ENCODE results near the gene ANGPTL8.

ANGPTL8 gene

DNA sequence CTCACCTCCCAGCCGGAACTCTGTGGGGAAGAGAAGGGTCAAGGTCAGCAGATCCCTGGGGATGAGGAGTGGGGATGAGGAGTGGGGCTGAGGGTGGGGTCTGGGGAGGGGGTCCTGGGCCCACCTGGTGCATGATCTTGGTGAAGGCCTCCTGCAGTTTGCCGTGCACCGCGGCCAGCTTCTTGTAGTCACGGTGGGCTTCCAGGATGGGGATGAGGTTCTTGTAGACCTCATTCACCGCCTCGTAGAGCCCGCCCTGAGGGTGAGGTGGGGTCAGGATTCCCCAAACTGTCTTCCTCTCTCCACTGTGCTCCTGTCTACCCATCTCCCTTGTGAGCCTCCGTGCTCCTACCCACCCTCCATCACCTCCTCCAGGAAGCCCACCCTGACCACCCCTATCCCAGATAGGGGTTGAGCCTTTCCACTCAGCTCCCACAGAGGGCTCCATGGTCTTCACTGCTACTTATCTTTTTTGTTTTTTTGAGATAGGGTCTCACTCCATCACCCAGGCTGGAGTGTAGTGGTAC, 35.3 kb upstream of the ANGPTL8 start:
- DNase-seq: no peak

DNA sequence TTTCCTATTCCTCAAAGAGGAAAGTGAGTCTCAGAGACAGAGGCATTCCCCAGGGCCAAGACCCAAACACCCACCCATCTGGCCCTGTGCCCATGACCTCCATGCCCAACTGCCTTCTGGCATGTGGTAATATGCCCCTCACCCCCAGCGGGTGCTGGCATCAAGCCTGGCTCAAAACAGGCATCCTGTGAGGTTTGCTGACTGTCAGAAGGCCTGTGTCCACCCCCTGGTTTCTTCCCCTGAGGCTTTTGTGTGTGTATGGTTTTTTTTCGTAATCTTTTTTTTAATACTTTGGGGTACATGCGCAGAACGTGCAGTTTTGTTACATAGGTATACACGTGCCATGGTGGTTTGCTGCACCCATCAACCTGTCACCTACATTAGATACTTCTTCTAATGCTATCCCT, 34.5 kb upstream of the ANGPTL8 start:
- DNase-seq: no peak

DNA sequence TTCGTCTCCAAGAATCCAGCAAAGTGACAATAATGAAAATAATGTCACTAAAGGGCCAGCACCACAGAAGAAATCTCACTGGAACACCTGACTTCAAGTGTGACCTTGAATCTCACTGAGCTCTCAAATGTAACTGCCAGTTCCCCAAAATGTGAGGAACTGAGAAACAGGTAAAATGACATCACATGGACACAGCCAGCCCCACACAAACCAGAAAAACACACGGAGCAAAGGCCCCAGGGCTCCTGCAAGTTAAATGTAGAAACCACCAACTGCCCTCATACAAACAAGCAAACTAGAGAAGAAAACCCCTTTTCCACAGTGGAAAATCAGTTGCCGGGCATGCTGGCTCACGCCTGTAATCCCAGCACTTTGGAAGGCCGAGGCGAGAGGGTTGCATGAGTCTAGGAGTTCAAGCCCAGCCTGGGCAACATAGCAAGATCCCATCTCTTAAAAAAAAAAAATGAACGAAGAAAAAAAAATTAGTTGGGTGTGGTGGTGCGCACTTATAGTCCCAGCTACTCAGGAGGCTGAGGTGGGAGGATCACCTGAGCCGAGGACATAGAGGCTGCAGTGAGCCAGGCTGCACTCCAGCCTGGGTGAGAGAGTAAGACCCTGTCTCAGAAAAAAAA, 33.4 kb upstream of the ANGPTL8 start:
- no peak for DNase-seq

DNA sequence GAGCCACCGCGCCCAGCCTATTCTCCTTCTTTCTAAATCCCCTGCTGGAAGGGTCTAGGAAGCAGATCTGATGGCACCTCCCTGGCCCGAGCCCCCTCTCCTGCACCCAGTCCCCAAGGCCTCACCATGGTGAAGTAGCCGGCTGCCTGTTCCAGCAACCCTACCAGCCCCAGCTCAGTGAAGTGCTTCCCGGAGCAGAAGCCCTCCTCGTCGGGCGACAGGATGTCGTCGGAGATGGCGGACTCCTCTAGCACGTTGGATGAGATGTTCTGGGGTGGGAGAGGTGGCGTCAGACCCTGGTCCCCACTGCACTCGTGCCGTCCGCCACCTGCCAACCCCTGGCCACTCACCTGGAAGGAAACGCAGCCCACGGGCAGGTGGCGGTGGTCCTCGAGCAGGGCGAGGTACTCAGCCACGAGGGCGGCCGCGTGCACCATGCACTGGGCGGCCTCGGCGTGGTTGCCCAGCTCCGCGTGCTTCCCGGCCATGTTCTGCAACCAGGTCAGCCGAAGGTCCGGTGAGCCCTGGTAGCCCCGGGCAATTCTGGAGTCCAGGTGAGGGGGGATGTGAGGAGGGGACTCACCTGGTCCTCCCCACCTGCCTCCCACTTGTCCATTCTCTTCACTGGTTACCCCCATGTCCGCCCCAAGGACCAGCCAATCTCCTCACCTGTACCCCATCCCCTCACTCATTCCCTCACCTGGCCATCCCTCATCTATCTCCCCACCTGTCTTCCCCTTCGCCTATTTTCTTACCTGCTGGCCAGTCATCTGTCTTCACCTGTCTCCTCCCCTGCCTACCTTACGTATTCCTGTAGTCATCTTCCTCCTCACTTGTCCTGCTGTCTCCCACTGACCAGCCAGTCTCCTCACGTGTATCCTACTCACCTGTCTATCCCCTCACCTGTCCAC, 30.6 kb upstream of the ANGPTL8 start:
- no peak for DNase-seq

DNA sequence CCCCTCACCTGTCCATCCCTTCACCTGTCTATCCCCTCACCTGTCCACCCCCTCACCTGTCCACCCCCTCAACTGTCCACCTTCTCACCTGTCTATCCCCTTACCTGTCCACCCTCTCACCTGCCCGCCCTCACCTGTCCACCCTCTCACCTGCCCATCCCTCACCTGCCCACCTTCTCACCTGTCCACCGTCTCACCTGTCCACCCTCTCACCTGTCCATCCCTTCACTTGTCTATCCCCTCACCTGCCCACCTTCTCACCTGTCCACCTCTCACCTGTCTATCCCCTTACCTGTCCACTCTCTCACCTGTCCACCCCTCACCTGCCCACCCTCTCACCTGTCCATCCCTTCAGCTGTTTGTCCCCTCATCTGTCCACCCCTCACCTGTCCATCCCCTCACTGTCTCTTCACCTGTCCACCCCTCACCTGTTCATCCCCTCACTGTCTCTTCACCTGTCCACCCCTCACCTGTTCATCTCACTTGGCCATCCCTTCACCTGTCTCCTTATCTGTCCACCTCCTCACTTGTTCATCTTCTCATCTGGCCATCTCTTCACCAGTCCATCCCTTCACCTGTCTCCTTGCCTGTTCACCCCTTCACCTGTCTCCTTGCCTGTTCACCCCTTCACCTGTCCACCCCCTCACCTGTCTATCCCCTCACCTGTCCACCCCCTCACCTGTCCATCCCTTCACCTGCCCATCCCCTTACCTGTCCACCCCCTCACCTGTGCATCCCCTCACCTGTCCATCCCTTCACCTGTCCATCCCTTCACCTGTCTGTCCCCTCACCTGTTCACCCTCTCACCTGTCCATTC, 29.4 kb upstream of the ANGPTL8 start:
- no peak for DNase-seq

DNA sequence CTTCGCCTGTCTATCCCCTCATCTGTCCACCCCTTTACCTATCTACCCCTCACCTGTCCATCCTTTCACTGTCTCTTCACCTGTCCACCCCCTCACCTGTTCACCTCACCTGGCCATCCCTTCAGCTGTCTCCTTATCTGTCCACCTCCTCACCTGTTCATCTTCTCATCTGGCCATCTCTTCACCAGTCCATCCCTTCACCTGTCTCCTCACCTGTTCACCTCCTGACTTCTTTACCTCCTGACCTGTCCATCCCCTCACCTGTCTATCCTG, 28.8 kb upstream of the ANGPTL8 start:
- DNase-seq: no peak

DNA sequence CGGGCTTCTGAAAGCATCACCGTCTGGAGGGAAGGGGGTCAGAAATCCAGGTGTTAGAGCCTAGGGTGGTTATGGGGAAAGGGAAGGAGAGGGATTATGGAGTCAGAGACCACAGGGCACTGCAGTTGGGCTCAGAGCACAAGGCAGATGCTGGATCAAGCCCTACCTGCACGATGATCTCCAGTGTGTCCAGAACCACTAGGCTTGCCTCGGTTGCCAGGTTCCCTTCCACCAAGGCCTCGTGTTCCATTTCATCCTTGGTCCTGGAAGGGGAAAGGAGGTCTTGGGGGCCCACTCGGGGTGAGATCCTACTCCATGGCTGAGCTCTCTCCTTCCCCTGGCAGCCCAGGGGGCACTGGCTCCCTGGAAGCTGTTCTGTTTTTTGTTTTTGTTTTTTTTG, 25.0 kb upstream of the ANGPTL8 start:
- no peak for DNase-seq

DNA sequence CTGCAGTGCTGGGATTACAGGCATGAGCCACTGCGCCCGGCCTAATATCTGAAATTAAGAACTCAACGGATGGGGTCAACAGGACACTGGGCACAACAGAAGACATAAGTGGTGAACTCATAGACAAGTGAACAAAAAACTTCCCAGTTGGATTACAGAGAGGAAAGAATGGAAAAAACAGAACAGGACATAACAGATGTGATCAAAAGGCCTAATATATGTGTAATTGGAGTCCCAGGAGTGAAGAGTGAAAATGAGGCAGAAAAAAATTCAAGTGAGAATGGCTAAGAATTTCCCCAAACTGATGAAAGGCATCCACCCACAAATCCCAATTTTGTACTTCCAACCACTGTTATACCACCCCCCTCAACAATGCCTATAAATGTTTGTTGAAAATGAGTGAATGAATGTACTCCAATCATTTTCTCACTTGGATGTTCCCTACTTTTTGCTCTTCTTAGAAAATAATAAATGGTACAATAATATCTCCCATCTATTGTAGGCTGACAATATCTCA, 18.3 kb upstream of the ANGPTL8 start:
- DNase-seq: no peak

DNA sequence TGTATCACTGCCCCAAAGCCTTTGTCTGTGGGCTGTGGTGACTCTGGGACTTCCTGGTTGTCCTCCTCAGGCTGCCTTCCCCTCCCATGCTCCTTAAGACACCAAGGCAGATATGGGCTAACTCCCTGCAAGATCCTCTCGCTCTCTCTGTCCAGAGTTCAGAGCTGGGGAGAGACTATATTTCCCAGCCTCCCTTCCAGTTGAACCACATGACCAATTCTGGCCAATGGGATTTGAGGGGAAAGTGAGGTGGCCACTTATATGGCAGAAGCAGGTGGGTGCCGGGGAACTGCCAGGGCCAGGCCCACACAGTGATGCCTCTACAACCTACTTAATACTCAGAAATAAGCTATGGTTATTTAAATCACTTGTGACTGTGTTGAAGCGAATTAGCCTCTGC, 16.2 kb upstream of the ANGPTL8 start:
- no peak for DNase-seq

DNA sequence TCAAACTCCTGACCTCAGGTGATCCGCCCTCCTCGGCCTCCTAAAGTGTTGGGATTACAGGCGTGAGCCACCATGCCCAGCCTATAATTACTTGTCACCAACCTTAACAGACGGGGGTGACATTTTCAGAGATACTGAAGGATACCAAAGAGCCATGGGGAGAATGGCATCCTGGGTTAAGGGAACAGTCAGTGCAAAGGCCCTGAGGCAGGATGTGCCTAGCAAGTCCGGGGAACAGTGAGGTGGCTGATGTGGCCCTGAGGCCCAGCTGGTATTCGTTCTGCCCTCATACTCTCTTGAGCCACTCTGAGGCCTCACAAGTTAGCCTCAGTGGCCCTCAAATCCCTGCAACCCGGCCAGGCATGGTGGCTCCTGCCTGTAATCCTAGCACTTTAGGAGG, 15.0 kb upstream of the ANGPTL8 start:
- no peak for DNase-seq

DNA sequence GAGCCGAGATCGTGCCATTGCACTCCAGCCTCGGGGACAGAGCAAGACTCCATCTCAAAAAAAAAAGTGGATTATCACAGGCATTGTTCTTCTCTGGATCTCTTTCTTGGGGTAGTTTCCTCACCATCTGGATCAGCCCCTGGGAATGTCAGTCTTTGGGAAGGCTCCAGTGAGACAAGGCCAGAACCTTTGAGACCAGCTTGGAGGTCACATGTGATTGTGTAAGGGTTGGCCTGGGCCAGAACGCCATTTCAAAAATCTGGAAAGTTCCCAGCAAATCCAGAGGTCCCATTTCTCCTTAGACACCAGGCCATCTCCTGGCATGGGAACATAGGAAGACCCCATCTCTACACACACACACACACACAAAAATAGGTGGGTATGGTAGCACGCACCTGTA, 14.2 kb upstream of the ANGPTL8 start:
- DNase-seq: no peak

DNA sequence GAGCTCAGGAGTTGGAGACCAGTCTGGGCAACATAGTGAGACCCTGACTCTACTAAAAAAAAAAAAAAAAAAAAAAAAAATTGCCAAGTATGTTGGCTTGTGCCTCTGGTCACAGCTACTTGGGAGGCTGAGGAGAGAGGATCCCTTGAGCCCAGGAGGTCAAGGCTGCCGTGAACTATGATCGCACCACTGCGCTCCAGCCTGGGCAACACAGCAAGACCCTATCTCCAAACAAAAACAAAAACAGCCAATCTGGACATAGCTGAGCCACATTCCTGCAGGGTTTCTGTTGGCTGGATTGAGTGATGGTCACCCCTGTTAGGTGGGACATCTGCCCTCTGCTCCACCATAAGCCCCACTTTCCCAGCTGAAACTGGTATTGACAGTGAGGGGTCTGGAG, 13.6 kb upstream of the ANGPTL8 start:
- no peak for DNase-seq

DNA sequence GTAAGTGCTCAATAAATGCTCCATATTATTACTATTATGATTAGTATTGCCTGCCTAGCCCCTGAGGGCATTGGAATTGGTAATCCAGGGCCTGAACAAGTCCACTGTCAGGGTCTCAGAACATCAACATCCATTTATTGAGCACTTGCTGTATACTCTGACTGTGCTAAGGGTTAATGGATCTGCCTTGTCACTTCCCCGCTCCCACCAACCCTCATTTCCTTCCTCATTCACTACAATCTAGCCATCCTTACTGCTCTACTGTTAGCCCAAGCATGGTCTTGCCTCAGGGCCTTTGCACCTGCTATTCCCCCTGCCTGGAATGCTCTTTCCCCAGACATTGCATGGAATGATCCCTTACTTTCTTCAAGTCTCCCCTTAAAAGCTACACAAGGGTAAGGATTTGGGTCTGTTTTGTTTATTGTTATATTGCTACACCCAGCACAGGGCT, 12.7 kb upstream of the ANGPTL8 start:
- DNase-seq: no peak

DNA sequence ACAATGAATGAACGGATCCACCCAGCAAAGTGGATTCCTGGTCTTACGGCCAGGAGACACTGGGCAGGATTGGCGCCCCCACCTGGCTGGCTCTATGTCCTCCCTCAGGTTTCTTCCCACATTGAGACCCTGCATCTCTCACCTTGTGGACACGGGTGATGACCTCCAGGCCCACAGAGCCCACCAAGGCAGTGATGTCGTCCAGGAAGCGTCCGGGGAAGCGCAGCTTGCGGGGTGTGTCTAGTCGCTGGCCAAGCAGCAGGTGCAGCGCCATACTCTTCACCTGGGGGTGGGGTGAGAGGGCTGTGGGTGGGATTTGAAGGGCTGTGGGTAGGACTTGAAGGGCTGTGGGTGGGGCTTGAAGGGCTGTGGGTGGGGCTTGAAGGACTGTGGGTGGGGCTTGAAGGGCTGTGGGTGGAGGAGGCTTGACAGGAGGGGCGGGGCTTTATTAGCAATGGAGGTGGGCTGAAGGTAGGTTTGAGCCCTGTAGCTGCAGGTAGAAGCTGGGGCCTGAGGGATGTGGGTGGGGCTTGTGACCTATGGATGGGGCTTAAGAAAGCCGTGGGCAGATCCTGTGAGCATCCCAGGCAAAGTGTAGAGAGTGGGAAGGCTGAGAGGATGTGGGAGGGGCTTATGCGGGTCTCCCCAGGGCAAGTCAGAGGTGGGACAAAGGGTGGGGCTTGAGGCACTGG, 12.1 kb upstream of the ANGPTL8 start:
- no peak for DNase-seq

DNA sequence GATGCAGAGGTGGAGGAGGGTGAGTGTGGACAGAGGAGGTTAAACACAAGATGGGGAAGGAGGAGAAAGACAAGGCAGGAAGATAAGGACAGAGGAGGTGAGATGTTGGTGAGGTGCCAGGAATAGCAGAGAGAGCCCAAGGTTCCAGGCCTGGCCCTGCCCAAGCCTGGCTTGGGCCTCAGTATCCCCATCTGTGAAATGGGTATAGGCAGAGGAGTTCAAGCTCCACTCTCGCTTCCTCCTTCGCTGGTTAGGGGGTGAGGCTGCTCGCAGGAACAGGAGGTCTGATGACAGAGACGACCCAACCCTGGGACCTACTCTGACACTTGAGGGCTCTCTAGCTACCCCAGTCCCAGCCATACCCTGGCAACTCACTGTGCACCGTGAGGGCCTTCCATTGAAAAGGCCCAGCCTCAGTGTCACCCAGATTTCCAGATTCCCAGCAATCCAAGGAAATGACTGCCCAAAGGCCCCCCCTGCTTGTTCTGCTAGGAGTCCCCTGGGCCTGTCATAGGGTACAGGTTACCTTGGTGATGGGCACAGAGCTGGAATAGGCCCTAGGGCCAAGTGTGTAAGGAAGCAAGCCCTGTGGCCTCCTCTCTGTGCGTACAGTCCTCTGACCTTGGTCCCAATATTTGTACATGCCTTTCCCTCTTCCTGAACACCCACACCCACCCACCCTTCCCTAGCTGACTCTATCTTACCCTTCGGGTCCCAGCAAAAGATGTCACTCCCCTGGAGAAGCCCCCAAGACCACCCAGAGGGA, 8.6 kb upstream of the ANGPTL8 start:
- DNase-seq: no peak

DNA sequence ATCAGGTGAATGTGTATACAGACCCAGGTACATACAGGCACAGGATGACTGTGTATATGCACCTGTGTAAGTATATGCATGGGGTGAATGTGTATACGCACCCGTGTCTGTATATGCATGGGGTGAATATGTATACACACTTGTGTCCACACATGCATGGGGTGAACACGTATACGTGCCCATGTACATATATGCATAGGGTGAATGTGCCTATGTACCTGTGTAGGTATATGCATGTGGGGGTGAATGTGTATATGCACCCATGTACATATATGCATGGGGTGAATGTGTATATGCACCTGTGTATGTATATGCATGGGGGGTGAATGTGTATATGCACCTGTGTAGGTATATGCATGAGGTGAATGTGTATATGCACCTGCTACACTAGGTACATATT, 6.9 kb upstream of the ANGPTL8 start:
- DNase-seq: no peak

DNA sequence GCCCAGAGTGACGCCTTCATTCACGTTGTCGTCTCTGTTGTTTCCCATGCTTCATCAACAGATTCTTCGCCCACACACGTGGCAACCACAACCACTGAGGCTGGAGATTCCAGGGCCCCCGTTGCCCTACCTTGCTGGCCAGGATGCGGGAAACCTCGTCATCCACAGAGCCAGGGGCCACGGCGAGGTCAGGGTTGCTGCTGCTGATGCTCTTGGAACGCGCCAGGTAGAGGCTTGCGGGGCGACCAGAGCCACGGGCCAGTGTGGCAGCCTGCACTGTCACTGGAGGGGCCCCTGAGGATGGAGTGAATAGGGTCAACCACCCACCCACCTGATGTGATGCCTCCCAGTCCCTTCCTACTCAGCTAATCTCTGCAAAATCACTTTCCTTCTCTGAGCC, 6.3 kb upstream of the ANGPTL8 start:
- no peak for DNase-seq

DNA sequence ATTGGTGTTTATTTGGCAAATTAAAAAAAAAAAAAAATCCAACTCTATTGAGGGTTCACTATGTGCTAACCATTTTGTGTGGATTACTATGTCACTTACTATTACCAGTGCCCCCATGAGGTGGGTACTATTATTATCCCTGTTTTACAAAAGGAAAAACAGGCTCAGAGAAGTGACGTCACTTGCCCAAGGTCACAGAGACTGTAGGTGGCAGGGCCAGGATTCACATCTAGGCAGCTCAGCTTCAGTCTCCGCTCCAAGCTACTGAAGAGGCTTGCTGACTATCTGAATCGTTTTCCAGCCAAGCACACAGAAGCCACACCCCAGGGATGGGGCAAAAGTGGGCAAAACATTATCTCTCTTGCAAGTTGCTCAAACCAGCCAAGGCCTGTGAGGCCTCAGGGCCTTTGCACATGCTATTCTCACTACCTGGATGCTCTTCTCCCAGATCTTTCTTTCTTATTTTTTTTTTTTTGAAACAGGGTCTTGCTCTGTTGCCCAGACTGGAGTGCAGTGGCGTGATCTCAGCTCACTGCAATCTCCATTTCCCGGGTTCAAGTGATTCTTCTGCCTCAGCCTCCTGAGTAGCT, 4.8 kb upstream of the ANGPTL8 start:
- no peak for DNase-seq

DNA sequence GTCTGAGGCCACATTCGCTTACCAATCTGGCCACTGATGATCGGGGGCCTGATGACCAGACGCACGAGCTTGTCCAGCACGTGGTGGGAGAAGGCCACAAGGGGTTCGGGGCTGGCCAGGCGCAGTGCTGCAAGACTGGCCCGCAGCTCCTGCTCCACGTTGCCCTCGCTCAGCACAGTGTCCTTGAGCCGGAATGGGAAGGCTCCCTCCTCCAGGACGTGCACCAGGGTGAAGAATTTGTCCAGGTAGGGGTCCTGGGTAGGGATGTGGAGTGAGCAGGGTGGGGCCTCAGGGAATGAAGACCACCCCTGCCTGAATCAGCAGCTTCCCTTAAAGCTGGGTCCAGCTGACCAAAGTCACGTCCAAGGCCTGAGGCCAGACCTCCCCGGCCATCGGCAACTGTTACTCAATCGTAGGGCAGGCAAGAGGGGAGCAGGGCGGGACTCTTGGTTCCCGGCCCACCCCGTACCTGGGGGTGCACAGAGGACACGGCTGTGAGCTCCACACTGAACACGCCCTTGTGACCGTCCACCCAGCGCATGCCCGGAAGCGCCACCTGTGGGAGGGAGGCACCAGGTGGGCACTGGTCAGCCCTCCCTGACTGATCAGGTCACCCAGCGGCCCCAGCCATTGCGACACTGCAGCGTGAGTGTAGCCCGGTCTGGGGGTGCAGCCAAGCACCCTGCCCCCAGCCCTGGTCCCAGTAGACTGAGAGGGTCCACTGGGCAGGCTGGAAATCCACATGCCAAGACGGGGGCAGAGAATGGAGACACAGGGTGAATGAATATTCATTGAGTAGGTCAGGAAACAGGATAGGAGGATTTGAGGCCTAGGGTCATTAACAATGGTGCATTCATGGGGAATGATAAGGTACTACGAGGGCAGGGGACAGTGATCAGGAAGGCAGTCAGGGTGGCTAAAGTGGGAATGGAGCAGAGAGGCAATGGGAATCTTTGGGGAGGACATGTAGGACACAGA, 2.8 kb upstream of the ANGPTL8 start:
- no peak for DNase-seq

DNA sequence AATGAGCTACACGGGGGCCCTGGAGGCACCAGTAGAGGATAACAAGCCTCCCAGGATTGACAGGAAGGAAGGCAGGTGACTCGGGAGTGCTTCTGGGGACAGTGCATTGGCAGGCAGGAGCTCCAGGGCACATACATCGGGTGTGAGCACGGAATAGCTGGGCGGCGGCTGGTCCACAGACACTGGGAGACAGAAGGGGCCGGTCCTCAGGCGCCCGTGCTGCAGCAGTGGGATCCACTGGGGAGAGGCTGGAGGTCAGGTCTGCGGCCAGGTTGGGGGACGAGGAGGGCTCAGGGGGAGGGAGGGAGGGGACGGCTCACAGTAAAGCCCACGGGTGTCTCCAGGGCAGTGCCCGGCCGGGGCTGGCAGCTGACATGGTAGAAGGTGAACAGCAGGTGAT, 2.1 kb upstream of the ANGPTL8 start:
- DNase-seq: no peak
